Activated CD8-positive, alpha-beta memory T cell treated with anti-CD3 and anti-CD28 coated beads for 24 hours (primary cell): ENCODE measurements around the gene AKAP7.

ENCODE experiments used
- DNase-seq: peaks from one replicate; pipeline ENCODE4 v3.0.0-alpha.2; 2020

The AKAP7 gene

DNA sequence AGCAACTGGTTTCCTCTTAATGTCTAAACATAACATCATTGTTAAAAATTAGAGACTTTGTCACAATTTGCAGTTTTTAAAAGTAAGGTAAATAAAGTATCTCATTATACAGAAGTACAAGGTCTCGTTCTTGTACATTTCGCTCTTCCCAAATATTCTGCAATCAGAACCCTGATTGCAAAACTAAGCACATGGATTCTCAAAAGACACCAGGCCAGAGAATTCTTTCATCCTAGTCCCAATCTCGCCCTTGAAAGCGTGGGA is 355 bp upstream of the AKAP7 start:
- DNase-seq, result no peak

DNA sequence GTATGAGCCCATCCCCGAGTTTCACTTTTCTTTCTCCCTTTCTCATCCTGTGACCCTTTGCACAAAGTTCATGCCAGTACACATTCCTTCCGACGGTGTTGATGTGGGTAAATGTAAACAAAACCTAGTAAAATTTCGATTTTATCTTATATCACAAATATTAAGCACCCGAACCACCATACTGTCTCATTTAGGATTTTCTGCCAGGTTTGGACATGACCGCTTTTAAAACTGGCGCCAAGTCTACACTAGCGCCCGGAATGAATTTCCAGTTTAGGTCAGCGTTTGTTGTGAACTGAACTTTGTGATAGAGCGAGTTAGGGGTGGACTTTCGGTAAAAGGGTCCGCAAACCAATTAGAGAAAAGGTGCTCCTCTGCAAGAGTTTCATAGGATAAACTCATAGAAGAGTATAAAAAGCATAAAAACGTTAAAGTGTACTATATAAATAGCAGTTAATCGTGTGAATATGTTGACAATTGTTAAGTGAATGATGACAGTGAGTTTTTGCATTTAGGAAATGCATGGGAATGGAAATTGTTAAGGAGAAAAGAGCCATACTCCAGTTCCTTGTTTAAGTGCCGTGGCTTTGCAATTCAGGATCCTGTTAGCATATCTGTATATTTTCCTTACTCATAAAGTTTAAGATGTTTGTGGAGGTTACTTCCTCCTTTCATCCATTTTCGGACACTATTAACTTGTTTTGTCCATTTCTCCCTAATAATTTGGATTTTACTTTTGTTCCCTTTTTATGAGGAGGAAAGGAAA is 937 bp downstream of the AKAP7 start:
- no peak for DNase-seq

DNA sequence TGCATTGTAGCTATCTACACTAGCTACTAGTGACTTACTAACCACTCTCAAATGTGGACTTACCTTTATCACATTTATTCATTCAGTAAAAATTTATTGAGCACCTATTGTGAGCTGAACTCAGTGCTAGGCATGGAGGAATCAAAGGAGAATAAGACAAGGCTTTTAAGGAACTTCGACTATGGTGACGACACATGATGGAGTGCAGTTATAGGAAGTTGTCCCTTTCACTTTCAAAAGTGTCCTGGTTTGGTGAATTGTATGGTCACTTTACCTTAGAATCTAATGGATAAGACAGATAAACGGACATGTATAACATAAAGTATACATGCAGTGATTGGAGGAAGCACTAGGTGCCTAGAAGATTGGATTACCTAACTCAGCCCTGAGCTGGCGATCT is 4.3 kb downstream of the AKAP7 start:
- DNase-seq, result no peak

DNA sequence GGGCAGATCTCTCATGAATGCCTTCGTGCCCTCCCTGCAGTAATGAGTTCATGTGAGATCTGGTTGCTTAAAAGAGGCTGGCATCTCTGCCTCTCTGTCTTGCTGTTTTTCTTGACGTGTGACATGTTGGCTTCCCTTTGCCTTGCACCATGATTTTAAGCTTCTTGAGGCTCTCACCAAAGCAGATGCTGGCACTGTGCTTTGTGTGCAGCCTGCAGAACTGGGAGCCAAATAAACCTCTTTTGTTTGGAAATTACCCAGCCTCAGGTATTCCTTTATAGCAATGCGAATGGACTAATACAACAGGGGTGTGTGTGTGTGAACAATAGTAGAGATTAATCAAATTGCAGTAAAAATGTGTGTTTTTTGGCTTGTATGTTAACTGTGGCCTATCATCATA is 8.1 kb downstream of the AKAP7 start:
- DNase-seq, result no peak

DNA sequence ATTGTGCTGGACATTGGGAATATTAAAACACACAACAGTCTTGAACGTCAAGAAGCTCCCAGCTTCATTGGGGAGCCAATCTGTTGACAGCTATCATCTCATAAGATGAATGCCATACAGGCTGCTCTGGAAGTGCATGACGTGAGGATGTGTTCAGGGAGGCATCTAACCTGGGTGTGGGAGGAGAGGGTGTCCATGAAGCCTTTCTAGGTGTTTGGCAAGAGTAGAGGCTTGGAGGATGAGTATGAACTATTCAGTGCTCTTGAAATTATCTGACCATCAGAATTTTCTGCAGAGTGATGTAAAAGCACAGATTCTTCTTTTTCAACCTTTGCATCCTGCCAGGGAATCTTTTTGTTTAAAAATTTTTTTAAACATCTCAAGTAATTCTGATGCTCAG is 11.6 kb downstream of the AKAP7 start:
- DNase-seq, result no peak

DNA sequence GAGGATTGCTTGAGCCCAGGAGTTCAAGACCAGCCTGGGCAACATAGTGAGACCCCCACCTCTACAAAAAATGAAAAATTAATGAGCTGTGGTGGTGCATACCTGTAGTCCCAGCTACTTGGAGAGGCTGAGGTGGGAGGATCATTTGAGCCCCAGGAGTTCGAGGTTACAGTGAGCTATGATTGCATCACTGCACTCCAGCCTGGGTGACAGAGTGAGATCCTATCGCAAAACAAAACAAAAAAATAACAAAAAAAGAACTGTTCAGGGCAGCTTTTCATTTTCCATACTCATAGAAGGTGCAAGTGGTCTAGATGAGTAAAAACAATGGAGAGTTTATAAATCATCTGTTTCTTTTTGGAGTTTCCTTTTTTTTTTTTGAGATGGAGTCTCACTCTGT is 21.1 kb downstream of the AKAP7 start:
- no peak for DNase-seq

DNA sequence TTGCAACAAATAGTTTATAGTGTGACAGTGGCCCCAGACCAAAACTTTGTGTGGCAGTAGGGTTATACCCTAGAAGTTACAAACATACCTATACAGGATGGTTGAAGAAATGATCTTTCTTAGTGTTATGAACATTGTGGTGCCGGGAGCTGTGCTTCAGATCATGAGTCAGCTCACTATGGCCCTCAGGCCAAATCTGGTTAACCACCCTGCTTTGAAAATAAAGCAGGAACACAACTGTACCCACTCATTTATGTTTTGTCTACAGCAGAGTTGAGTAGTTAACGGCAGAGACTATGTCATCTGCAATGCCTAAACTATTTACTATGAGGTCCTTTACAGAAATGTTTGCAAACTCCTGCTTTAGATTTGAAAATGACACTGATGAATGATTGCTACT is 24.3 kb downstream of the AKAP7 start:
- DNase-seq, result no peak

DNA sequence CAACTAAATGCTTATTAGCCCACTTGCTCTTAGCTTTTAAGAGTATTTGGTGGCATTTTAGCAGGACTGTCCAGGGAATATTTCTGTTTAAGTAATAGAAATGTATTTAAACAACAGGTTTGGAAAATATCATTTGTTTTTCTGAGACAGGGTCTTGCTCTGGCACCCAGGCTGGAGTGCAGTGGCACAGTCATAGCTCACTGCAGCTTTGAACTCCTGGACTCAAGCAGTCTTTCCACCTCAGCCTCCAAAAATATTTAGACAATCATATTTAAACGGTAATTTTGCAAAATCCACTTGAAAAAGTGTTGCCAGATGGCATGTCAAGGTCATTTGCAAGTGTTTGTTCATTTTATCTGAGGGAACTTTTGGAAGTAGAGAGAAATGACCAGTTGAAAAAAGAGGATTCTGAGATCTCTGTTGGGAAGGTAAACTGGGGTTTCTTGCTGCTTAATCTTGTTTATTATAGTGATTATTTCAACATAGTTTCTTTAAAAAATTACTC is 25.0 kb downstream of the AKAP7 start:
- DNase-seq, result no peak

DNA sequence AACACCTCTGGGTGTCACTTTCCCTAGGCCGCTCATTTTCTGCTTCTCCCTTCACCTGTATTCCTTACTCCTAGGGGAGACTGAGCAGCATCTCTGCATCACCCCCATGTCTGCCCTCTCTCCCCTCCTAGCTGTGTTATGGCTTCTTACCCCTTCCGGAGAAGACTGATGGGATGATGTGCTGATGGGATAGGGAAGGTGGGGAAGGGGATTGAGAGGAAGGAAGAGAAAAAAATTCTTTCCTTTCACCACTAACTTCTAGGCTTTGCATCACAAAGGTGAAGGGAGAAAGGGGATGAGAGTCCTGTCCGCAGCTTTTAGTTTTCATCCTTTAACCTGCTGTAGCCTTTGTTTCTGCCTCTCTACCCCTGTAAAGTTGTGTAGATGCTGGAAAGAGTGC is 26.7 kb downstream of the AKAP7 start:
- no peak for DNase-seq

DNA sequence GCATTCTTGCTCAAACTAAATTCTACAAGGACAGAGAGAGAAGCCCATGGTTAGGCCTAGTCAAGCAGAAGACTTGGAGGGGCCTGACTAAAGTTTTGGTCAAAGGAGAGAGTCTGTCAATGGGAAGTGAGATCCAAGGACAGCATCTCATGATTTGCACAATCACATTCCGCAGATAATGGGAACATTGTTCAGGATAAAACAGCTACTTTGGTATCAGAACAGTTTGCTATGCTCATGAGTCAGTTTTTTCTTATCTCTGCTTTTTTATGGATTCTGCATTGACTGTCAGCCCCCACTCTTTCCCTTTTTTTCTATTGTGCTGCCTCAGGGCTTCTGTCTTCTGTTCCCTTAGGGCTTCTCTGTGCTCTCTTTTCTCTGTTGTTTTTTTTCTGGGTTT is 28.6 kb downstream of the AKAP7 start:
- DNase-seq, result no peak

DNA sequence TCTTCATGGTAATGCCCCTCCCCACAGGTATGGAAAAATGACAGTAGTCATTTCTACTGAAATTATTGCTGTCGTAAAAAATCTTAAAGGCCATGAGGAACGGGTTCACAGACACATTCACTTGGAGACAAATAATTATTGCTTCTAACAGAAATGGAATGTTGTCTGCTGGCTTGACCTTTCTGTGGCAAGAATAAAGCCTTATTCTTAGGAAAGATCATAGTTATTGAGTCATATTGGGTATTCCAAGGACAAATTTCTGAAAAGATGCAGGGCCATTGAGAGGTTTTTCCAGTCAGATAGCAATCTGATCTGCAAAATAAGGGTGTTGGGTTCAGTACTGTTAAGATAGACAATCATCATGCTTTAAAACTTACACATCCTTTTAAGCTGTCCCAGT is 29.2 kb downstream of the AKAP7 start:
- no peak for DNase-seq

DNA sequence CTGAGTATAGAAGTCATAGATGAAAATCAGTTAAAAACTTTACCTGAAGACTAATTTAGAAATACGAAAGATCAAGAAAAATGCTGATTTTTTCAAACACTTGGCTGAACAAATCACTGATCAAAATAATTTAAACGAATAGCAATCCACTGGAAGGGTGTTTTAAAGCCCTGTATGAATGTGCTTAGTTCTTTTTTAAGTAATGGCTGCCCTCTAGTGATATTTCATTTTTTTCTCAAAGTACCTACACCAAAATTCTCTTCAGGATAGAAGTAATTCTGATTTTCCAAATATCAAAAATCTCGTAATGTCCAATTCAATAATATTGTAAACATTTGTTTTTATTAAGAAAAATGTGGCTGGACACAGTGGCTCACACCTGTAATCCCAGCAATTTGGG is 32.5 kb downstream of the AKAP7 start:
- DNase-seq, result no peak

DNA sequence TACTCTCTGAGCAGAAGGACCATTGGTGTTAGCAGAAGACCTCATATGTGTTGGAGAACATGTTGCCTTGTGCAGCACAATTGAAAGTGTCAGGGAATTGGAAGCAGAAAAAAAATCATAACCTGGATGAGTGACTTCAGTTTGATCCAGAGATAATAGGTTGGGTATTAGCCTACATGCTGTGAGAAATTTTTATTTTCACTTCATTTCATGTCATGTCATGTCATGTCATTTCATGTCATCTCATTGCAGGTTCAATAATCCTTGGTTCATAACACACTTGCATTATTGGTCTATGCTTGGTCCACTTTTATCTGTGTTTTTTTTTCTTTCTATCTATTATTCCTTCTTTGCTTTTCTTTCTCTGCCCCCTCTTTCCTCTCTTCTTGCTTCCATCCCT is 34.3 kb downstream of the AKAP7 start:
- no peak for DNase-seq

DNA sequence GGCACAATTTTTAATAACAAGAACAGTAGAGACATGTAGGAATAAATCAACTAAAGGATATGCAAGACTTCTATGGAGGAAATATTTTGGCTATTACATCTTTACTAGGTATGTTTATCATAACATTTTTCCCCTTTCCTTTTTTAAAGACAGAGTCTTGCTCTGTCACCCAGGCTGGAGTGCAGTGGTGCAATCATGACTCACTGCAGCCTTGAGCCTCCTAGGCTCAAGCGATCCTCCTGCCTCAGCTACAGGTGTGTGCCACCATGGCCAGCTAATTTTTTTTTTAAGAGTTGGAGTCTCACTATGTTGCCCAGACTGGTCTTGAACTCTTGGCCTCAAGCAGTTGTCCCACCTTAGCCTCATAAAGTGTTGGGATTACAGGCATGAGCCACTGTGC is 37.0 kb downstream of the AKAP7 start:
- DNase-seq, result no peak

DNA sequence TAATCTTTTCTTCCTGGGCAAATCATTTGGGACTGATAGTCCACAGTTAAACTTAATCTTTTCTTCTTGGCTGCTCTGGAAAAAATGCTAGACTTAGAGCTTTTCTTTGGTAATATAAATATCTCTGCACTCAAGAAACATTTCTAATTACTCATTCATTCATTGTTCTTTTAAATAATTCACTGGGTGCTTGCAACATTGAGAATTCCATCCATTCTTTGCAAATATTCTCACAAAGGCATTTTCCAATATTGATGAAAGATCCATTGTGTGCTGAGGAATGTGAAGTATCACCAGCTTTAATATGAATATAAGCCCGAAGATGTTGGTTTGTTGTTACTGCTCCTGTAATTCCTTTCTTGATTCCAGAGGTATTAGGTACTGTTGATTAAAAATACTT is 38.4 kb downstream of the AKAP7 start:
- DNase-seq, result no peak

DNA sequence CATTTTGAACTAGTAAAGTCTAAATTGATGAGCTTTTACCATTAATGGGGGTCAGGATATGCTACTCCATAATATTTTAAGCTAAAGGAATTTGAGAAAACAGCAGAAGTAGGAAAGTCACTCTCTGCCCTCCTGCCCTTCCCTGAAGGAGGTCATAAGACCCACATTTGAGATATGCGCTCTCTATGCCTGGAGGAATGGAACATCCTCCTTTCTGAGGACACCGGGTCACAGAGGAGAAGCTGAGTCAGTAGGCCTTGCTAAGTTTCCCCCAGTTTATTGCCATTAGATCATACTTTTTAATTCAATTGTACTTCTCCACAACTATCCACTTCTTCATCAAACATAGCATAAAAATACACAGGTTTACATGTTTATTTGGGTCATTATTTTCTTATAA is 40.3 kb downstream of the AKAP7 start:
- no peak for DNase-seq

DNA sequence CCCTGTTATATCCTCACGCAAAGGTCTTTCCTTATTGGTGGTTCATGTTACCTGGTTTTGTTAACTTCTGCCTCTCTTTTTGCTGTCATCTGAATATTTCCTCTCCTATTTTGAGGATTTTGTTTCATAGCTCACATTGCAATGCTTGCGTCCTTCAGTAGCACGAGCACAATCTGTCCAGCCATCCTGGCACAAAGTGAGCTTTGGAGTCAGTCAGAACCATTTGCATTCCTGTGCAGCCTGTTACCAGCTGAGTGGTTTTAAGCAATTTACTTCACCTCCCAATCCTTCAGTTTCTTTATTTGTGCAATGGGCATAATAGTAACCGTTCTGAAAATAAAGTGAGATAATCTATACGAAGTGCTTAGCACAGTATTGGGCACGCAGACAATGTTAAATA is 42.7 kb downstream of the AKAP7 start:
- no peak for DNase-seq

DNA sequence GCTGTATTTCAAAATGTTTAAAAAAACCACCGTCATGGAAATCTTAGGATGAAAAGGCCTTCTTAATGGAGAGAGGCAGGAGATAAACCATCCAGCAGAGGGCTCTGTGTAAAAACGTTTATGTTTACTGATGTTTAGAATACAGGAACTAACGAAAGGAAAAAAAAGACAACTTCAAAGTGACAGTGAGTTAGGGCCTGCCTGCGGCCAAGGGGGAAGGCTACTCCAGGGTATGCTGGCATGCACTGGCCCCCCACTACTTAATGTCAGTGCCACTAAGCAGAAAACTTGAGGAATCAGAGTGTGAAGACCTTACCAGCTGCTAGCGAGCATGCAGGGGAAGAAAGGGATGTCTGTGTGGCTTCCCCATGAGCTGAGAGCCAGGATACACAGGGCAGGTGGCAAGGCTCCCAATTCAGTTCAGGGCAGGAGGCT is 47.7 kb downstream of the AKAP7 start:
- DNase-seq, result no peak

DNA sequence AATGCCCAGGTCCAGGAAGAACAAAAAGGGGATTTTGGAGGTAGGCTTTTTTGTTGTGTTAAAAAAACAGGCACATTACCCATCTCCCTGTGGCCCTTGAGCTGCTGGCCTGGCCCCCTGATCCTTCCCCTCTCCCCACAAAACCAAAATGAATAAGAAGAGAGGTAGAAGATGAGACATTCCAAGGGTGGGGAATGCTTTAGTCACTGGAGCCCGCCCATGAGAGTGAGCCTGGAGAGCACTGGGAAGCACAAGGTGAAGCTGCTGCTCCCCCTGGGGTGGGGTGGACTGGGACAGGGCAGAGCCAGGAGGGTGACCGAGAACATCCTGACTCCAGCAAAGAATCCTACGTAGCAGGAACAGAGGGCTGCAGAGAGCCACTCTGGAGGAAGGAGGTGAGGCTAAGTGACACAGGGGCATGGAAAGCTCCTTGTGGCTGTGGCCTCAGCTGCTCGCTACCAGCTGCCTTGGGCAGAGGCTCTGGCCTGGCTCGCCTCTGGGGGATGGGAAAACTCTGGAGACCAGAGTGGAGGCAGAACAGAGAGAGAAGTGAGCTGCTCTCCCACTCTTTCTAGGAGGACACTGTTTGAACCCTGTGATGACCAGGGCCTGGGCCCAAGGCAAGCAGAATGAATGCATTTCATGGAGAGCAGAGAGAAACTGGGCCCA is 48.3 kb downstream of the AKAP7 start:
- no peak for DNase-seq

DNA sequence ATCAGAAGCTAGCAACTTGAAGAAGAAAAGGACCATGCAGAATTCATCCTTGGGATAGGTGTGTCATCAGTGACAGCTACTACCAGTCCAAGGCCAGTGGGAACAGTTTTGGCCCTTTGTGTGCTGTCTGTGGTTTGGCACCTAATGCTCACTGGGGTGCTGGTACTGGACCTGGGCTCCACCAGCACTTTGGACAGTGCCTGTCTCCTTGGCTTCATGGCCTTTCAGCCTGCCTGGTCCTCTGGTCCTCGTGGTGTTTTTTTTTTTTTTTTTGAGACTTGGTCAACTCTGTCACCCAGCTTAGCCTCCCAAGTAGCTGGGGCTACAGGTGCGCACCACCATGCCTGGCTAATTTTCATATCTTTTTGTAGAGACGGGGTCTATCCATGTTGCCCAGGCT is 56.3 kb downstream of the AKAP7 start:
- no peak for DNase-seq

DNA sequence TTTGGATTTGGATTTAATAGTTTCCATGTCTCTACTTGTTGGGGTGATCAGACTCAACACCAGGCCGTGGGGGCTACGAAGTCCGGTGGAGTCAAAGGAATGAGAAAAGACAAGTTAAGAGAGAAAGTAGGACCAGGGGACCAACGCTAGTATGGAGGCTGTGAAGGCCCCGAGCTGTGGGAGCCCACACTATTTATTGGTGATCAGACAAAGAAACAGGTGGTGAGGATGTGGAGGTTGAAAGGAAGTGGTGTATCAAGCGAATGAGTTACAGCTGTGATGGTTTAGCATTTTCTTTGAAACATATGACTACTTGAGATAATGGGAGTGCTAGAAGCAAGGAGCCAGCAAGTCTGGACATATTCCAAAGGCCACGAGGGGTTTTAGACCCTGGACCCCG is 62.4 kb downstream of the AKAP7 start:
- DNase-seq, result no peak

DNA sequence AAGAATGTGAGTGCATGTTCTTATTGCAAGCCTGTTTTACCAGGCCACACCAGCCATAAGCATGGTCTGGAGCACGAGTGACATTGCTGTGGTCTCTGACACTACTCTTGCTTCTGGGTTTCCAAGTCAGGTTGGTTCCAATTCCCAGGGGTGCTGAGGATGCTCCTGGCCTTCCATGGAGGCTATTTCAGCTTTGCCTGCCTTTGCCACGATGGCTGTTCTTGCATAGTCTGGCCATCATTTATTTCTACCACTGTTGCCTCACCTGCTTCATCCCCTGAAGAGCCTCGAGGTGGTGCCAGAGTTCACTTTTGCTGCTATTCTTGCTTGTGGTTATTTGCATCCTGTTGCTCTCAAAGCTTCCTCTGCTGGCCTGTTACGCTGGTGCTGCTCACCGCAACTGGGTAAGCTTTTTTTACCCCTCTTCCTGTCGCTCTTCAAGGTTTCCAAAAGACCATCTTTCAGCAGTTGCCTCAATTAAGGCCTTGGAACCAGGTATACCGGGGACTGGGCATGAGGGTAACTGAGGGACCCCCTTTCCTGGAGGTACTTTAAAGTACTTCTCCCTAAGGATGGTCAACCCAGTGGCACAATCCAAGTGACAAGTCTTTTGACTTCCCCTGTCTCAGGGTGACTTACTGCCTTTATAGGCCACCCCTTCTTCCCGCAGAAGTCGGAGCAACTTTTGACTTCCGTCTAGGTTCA is 64.5 kb downstream of the AKAP7 start:
- peak; percentile 85 for DNase-seq

DNA sequence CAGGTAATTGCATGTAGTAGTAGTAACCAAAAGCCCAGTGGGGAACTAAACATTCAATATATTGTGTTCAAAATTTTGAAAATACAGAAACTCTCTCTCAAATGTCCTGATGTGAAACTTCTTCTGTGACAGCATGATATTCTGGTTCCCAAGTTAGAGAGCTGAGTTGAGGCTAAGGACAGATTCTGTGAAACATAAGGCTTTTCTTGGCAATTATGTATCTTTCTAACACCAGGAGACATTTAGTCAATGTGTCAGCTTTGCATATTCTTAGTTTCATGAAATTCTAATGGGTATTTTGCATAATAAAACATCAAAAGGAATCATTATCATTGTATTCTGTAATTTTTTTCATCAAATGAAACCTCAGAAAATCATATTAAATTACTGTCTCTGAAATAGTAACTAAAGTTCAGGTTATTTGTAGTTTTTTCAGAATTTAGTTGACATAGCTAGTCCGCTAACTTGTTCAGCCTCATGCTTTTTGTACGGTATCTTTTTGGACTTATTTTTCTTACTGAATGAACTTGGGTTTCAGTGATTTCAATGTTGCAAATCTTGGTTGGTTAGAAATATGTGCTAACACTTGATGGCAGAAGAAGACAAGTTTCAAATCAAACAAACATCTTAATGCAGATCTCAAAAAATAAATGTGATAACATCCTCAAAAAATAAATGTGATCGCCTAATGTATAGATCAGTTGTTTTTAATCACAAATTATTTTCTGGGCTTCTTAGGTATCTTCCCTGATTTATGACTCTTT is 70.4 kb downstream of the AKAP7 start:
- DNase-seq, result no peak
